Activated T-cell treated with anti-CD3 and anti-CD28 coated beads, Interleukin-2, amount 50 U/mL, for 24 hours (primary cell): Measurements from ENCODE around the gene PER3.
A peak's percentile ranks its signal among the peaks of the same experiment; 100 is the strongest.

Source experiments
- DNase-seq: peaks from one replicate; pipeline ENCODE4 v3.0.0-alpha.2; 2020
- H3K27ac Mint-ChIP-seq: 2 replicates; pipeline ENCODE4 v1.8.0; 2020; ENCODE audit warnings: mild to moderate bottlenecking, mixed read lengths
- H3K27me3 Mint-ChIP-seq: 2 replicates; pipeline ENCODE4 v1.8.0; 2020; ENCODE audit warnings: mixed read lengths
- H3K36me3 Mint-ChIP-seq: 2 replicates; pipeline ENCODE4 v1.8.0; 2020; ENCODE audit warnings: low read depth, mixed read lengths
- H3K4me1 Mint-ChIP-seq: 2 replicates; pipeline ENCODE4 v1.8.0; 2020; ENCODE audit warnings: low read depth, mixed read lengths
- H3K4me3 Mint-ChIP-seq: 2 replicates; pipeline ENCODE4 v1.8.0; 2020; ENCODE audit warnings: mild to moderate bottlenecking, moderate library complexity, mixed read lengths
- H3K9me3 Mint-ChIP-seq: 2 replicates; pipeline ENCODE4 v1.8.0; 2020; ENCODE audit warnings: mixed read lengths

PER3 gene

DNA sequence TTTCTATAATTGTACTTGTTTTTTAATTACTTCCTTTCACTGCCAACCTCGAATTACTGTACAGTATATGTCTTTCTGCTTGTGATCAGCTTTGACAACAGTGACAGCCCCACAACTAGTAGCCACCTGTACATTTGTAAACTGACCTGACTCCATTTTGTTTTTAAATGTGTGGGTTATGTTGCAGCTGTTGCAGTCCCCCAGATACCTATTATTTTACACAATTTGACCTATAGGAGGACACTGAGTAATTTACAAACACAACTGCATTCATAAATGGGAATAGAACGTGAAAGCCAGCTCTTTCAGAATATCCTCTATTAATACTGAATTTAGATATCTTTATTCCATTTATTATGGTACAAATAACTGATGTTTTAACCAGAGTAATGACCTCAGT is 15.5 kb upstream of the PER3 start:
- Mint-ChIP-seq H3K9me3 (no peaks in the 10 kb centered on the region), H3K27ac (no peak overlapping the region), H3K27me3 (peaks cover 9% of the 10 kb centered on the region), H3K36me3 (peaks cover 23% of the 10 kb centered on the region), H3K4me3 (no peak overlapping the region), H3K4me1 (peaks cover 23% of the 10 kb centered on the region)
- DNase-seq = no peak

DNA sequence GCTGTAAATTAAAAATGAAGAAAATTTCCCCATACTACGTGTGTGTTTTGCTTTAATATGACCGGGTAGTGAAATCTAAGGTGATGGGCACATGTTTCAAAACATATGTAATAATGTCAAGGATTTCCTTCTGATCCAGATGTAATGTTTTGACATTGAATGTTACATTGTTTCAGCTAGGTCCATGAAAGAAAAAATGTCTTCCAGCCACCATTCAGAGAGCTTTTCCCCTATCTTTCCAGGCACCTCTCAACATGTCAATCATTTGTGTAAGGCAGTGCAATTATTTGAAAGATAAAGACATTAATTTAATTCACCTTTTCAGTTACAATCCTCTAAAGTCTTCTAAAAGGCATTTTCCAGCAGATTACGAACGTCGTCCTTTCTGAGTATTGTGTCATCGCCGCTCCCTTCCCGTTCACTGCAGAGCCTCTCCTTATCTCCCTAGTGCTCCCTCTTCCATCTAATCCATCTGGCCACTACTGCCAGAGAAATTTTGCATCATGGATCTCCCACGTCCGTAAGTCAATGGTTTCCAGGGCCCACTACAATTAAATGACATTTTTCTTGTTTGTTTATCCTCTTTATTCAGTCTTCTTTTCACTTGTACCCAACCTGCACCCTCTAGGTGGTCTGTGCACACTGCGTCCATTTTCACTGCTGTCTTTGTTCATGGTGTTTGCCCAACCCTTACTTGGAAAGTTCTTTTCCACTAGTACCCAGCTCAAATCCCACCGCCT is 14.2 kb upstream of the PER3 start:
- Mint-ChIP-seq H3K27me3 (peaks cover 8% of the 10 kb centered on the region), H3K4me3 (peak overlapping the region; percentile 2), H3K9me3 (no peaks in the 10 kb centered on the region), H3K27ac (no peak overlapping the region), H3K4me1 (peaks cover 34% of the 10 kb centered on the region), H3K36me3 (peaks cover 36% of the 10 kb centered on the region)
- DNase-seq = no peak

DNA sequence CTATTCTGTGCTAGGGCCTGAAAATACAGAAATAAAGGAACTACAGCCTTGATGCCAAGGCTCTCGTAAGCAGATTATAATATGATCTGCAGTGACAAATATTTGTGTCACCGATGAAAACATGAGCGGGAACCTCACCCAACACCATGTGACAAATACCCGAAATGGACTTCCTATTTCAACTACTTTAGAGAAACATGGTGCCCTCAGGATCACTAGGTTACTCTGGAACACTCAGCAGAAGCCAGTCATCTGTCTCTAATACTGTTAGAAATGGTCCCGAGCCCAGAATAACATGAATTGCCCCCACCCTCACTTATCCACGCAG is 13.5 kb upstream of the PER3 start:
- H3K9me3 Mint-ChIP-seq = no peaks in the 10 kb centered on the region
- peaks cover 40% of the 10 kb centered on the region for H3K36me3 Mint-ChIP-seq
- DNase-seq = no peak
- peak overlapping the region; percentile 83 for H3K27ac Mint-ChIP-seq
- peak overlapping the region; percentile 87 for H3K4me3 Mint-ChIP-seq
- peaks cover 37% of the 10 kb centered on the region for H3K4me1 Mint-ChIP-seq
- H3K27me3 Mint-ChIP-seq = peaks cover 8% of the 10 kb centered on the region

DNA sequence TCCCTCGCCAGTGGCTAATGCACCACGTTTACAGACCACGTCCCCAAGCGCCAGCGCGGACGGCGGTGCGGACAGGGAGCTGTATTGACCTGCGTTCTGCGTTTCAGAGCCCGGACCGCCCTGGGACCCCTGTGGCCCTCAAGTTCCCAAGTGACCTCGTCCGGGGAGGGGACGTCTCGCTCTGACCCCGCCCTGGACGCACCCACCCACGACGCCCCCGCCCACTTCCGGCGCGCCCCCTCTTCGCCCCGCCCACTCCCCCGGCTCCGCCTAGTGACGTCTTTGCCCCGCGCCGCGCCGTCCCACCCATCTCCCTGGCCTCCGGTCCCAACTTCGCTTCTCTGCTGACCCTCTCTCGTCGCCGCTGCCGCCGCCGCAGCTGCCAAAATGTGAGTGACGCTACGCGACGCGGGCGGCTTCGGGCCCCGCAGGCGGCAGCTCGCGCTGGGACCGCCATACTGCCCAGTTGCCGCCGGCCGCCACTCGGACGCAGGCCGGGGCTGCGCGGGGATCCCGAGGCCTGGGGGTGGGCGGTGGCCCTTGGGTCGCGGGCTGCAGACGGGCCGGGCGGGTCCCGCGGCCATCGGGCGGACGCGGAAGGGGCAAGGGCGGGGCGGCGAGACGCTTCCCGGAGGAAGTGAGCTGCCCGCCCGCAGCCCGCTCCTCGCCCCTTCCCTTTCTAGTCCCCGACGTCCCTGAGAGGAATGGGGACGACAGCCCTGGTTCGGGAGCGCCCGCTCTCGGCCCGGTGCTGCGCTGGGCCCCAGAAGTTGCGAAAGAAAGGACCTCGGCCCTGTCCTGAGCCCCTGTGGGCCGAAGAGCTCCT is 12.9 kb upstream of the PER3 start, which contains the start of gene VAMP3:
Gene VAMP3, plus strand, starts transcription at position 300 of the 826 bp plus-strand sequence. Its CDS starts 88 bp downstream, at position 388.
- Mint-ChIP-seq H3K27ac (peak within 1 kb of the TSS; percentile 83), H3K27me3 (peaks cover 8% of the 10 kb centered on the region), H3K4me1 (peaks cover 41% of the 10 kb centered on the region), H3K9me3 (no peaks in the 10 kb centered on the region), H3K4me3 (peak within 1 kb of the TSS; percentile 87), H3K36me3 (peaks cover 46% of the 10 kb centered on the region)
- peak; percentile 93 for DNase-seq

DNA sequence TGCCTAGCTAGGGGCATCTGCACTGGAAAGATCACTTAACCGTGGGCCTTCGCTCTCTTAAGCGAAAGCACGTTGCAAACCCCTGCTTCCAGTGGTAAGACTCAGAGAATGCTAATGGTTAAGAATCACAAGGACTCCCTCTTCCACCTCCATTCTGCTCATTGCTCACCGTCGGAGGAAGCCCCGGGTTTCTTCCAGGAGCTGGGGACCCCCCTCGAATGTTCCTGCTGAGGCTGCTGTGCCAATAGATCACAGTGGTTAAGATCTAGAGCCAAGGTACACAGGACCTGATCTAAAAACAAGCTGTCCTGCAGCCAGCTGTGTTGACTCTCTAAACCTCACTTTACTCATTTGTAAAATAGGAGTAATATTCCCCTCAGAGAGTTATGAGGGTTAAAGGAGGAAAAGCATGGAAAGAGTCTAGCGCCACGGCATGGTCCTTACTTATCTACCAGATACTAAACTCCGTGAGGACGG is 12.2 kb upstream of the PER3 start:
- H3K4me3 Mint-ChIP-seq = peak overlapping the region; percentile 87
- H3K36me3 Mint-ChIP-seq = peaks cover 53% of the 10 kb centered on the region

DNA sequence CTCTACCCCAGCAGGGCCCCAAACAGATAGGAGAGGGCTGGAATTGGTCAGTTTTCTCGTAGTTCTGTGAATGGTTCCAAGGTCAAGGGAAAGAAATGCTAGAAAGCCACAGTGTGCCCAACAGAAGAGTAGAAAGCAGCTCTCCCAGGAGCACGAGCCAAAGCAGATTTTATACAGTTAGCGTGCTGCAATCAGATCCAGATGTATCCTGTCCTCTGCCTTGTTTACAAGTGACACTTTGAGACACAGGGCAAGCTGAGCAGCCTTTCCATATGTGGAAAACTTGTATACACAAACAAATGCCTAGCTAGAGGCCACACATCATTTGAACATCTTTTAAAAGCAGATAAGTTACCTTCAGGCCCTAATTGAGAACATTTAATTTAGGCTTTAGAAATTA is 6.5 kb upstream of the PER3 start:
- Mint-ChIP-seq H3K4me1 (peaks cover 42% of the 10 kb centered on the region), H3K27ac (no peak overlapping the region), H3K27me3 (no peaks in the 10 kb centered on the region), H3K4me3 (no peak overlapping the region), H3K9me3 (no peaks in the 10 kb centered on the region), H3K36me3 (peaks cover 82% of the 10 kb centered on the region)
- no peak for DNase-seq

More for the DNA sequence above, 12.2 kb upstream of the PER3 start:
- Mint-ChIP-seq H3K27me3 (peaks cover 8% of the 10 kb centered on the region), H3K9me3 (no peaks in the 10 kb centered on the region), H3K4me1 (peaks cover 41% of the 10 kb centered on the region), H3K27ac (peak overlapping the region; percentile 82)
- no peak for DNase-seq

DNA sequence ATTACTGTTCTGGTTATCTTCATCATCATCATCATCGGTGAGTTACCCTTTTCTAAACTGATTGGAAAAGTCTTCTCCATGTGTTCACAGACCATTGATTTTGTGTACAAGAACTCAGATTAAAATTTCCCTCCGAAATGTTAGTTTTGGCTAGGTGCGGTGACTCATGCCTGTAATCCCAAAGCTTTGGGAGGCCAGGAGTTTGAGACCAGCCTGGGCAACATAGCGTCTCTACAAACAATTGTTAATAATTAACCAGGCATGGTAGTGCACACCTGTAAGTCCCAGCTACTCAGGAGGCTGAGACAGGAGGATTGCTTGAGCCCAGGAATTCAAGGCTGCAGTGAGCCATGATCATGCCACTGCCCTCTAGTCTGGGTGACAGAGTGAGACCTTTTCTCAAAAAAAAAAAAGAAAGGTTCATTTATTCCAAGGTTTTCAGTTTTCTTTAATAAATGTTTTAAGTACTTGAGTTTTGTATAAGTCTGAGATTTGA is 5.9 kb upstream of the PER3 start:
- no peak for DNase-seq
- H3K9me3 Mint-ChIP-seq = no peaks in the 10 kb centered on the region

DNA sequence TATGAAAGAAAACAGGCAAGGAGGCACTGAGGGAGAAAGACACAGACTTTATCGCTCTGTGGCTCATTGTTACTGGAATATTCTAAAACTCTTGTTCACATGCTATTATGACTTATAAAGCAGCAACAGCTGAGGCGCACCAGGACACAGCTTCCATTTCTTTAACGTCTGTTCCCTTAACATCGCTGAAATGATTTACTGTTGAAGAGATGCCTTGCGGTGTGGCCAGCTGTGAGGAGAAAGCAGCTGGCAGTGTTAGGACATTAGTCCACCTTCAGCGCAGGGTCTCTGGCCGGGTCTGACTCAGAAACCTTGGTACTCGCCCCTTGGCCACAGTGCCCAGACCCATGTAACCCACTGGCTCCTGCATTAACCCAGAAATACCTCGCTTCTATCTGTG is 3.1 kb upstream of the PER3 start:
- H3K27ac Mint-ChIP-seq = no peak overlapping the region
- no peak overlapping the region for H3K4me3 Mint-ChIP-seq
- no peak for DNase-seq
- peaks cover 30% of the 10 kb centered on the region for H3K4me1 Mint-ChIP-seq
- no peaks in the 10 kb centered on the region for H3K9me3 Mint-ChIP-seq
- peaks cover 59% of the 10 kb centered on the region for H3K36me3 Mint-ChIP-seq
- no peaks in the 10 kb centered on the region for H3K27me3 Mint-ChIP-seq

More for the DNA sequence above, 5.9 kb upstream of the PER3 start:
- Mint-ChIP-seq H3K4me1 (peaks cover 42% of the 10 kb centered on the region), H3K36me3 (peaks cover 76% of the 10 kb centered on the region), H3K27me3 (no peaks in the 10 kb centered on the region), H3K4me3 (no peak overlapping the region), H3K27ac (no peak overlapping the region)

DNA sequence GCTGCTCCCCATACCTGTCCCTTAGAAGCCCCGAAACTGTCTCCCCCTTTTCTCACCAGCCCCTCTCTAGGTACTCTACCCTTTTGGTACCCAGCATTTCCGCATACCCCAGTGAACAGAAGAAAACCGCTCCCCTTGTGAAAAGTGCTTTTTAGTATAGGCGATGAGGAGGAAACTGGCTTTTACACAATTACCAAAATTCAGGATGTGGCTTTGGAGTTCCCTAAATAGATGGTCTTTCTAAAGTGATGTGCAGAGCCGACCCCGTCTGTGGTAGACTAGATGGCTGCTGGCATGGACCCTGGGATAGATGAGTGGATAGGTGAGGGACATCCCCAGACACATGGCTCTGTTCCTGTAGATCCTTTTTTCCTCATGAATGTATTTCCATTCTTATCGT is 2.6 kb upstream of the PER3 start:
- Mint-ChIP-seq H3K36me3 (peaks cover 53% of the 10 kb centered on the region), H3K27ac (no peak overlapping the region)

DNA sequence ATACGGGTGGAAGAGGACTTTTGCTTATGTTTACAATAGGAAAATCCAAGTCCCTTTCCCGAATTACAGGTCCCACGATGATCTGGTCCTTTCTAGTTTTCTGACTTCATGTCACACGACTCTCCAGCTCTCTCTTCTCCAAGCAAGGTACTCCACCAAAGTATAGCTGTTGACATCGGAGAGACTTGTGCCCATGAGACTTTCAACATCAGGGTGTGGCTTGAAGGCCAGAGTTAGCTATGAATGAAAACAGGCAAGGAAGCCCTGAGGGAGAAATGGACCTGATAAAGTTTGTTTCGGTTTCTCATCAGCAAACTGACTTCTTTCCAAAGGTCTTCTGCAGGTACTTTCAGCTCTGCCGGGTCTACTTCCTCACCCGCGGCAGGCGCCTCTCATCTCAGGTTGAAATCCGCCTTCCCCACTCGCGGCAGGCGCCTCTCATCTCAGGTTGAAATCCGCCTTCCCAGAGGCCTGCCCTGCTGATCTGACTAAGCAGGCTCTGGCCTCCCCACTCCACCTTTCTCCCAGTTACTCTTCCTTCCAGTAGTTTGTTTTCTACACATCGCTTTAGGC is 2.1 kb upstream of the PER3 start:
- H3K9me3 Mint-ChIP-seq = no peaks in the 10 kb centered on the region
- H3K36me3 Mint-ChIP-seq = peaks cover 48% of the 10 kb centered on the region
- peak; percentile 35 for DNase-seq
- peaks cover 30% of the 10 kb centered on the region for H3K4me1 Mint-ChIP-seq
- H3K4me3 Mint-ChIP-seq = peak overlapping the region; percentile 73
- H3K27ac Mint-ChIP-seq = peak overlapping the region; percentile 16
- no peaks in the 10 kb centered on the region for H3K27me3 Mint-ChIP-seq

More for the DNA sequence above, 2.6 kb upstream of the PER3 start:
- no peak overlapping the region for H3K4me3 Mint-ChIP-seq
- DNase-seq = no peak
- no peaks in the 10 kb centered on the region for H3K27me3 Mint-ChIP-seq
- no peaks in the 10 kb centered on the region for H3K9me3 Mint-ChIP-seq
- peaks cover 30% of the 10 kb centered on the region for H3K4me1 Mint-ChIP-seq

DNA sequence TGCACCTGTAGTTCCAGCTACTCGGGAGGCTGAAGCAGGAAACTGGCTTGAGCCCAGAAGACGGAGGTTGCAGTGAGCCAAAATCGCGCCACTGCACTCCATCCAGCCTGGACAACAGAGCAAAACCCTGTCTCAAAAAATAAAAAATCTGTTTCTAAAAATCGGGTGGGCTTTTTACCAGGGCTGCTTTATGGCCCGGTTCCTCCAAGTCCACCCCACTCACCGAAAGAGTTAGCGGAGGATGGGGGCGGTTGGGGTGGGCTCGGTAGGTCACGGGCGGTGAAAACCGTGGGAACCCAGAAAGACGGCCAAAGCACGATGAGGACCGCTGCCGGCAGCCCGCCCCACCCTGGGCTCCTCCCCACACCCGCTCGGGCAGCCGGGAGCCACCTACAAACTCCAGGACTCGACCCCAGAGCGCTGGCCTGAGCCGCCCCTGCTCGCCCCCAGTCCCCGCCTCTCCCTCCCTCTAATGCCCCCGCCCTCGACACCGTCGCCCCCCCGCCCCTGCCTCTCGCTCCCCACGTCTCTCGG is 846 bp upstream of the PER3 start:
- Mint-ChIP-seq H3K27me3 (no peaks in the 10 kb centered on the region), H3K4me1 (peaks cover 31% of the 10 kb centered on the region), H3K4me3 (peak overlapping the region; percentile 73), H3K9me3 (no peaks in the 10 kb centered on the region), H3K36me3 (peaks cover 40% of the 10 kb centered on the region), H3K27ac (peak overlapping the region; percentile 26)
- no peak for DNase-seq

DNA sequence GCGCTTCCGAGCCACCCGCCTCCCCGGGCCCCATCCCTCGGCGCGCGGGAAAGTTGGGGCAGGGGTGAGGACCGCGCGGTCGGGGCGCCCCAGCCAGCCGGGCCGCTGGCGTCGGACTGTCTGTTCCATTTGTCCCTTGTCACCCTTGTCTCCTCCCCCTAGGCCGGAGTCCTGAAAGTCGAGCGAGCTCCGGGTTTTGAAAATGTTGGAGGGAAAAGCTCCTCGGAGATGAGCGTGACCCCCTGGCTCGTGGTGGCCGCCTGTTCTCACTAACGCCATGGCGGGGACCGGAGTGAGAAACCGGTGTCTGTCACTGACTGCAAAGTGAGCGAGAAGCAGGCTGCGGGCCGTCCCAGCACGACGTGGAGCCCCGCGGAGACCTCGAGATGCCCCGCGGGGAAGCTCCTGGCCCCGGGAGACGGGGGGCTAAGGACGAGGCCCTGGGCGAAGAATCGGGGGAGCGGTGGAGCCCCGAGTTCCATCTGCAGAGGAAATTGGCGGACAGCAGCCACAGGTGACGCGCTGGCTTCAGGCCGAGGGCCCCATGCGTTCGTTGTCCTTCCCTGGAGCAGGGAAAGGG is 491 bp downstream of the PER3 start:
- H3K4me3 Mint-ChIP-seq = peak overlapping the region; percentile 28
- no peaks in the 10 kb centered on the region for H3K9me3 Mint-ChIP-seq
- peaks cover 44% of the 10 kb centered on the region for H3K36me3 Mint-ChIP-seq
- DNase-seq = no peak
- H3K4me1 Mint-ChIP-seq = peaks cover 31% of the 10 kb centered on the region
- no peak overlapping the region for H3K27ac Mint-ChIP-seq
- no peaks in the 10 kb centered on the region for H3K27me3 Mint-ChIP-seq

DNA sequence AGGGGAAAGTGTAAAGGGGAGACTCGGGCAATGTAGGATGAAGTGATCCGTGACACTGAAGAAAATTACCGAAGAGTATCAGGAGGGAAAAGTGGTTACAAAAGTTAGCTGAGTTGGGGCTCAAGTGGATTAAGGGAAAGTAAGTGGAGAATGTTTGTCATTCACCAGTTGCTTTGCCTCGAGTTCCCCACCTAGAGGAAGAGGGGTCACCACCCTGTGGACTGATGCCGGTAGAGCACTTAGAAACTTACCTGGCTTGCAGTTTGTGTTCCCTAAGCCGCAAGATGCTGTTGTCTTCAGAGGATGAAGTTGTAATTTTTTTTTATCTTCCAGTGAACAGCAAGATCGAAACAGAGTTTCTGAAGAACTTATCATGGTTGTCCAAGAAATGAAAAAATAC is 1.0 kb downstream of the PER3 start:
- Mint-ChIP-seq H3K9me3 (peaks cover 4% of the 10 kb centered on the region), H3K36me3 (peaks cover 44% of the 10 kb centered on the region), H3K4me1 (peaks cover 31% of the 10 kb centered on the region), H3K4me3 (peak overlapping the region; percentile 28), H3K27me3 (no peaks in the 10 kb centered on the region), H3K27ac (no peak overlapping the region)
- DNase-seq = no peak

DNA sequence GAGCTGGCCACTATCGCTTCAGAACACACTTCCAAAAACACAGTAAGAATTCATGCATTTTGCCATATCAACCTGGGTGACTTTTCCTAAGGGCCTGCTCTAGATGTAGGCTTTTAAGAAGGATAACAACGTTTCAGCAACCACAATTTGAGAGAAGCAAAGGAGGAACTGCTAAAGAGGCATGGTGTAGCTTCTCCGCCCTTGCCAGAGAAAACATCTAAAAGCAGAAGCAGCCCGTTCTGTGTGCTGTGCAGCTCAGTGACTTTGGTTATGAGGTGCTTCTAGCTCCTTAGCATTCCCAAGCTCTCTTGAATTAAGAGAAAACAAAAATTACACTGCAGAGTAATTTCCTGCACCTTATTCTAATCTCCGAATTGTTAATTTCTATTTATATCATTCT is 2.7 kb downstream of the PER3 start:
- H3K27ac Mint-ChIP-seq = no peak overlapping the region
- H3K27me3 Mint-ChIP-seq = no peaks in the 10 kb centered on the region
- H3K4me1 Mint-ChIP-seq = peaks cover 25% of the 10 kb centered on the region
- no peak overlapping the region for H3K4me3 Mint-ChIP-seq
- H3K36me3 Mint-ChIP-seq = peaks cover 46% of the 10 kb centered on the region
- no peak for DNase-seq
- H3K9me3 Mint-ChIP-seq = peaks cover 12% of the 10 kb centered on the region
